ENCODE results near the gene DENND1A.

DNA sequence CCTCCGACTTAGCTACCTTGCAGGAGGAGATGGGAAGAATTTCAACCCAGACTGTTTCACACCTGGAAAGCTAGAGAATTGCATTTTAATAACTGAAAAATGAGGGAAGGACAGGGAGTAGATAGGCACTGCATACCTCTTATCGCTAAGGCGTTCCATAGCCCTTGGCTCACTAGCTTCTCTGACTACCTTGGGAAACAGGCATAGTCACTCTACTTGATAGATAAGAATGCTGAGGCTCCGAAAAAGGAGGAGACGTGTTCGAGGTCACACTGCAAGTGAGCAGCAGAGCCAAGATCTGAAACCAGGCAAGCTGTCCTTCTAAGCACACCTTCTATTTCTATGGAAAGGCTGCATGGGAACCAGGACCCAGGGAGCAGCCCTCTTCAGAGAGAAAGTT lies 405.1 kb downstream of the DENND1A start:
- TF ChIP-seq, protein P1, sequence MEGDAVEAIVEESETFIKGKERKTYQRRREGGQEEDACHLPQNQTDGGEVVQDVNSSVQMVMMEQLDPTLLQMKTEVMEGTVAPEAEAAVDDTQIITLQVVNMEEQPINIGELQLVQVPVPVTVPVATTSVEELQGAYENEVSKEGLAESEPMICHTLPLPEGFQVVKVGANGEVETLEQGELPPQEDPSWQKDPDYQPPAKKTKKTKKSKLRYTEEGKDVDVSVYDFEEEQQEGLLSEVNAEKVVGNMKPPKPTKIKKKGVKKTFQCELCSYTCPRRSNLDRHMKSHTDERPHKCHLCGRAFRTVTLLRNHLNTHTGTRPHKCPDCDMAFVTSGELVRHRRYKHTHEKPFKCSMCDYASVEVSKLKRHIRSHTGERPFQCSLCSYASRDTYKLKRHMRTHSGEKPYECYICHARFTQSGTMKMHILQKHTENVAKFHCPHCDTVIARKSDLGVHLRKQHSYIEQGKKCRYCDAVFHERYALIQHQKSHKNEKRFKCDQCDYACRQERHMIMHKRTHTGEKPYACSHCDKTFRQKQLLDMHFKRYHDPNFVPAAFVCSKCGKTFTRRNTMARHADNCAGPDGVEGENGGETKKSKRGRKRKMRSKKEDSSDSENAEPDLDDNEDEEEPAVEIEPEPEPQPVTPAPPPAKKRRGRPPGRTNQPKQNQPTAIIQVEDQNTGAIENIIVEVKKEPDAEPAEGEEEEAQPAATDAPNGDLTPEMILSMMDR (IDR thresholded peaks at IDR 0.05) = no peak
- no peak for TF ChIP-seq POLR2A (IDR thresholded peaks at IDR 0.05)
